OCI-LY7 (cell line): Measurements from ENCODE around the gene TGFBR2. TPM values are rescaled to one million over a fixed set of nuclear protein-coding genes. Genes with fewer than 3 reads are reported as not detected.
A peak's percentile ranks its signal among the peaks of the same experiment; 100 is the strongest.

Experiments used
- BruUV-seq: library from RNA; stranded (reverse); fragments of 400-500 nt; replicated peaks from 2 replicates; lab custom pipeline; 2021; lab: Mats Ljungman, UMichigan
- CTCF ChIA-PET: fragments of 300-600 bp; sonication (Branson Sonifier 250); formaldehyde crosslinking; loops from one replicate; lab custom pipeline; 2022; ENCODE audit warnings: antibody characterized with exemption; ENCODE audit not compliant: unreplicated experiment; lab: Charles Lee
- POLR2A ChIA-PET: fragments of 300-600 bp; sonication (Branson Sonifier 250); formaldehyde crosslinking; loops from one replicate; lab custom pipeline; 2022; ENCODE audit warnings: antibody characterized with exemption; lab: Charles Lee
- DNase-seq: peaks from one replicate; pipeline ENCODE4 v3.0.0-alpha.2; 2015; ENCODE audit warnings: low spot score
- H2AFZ ChIP-seq: fragments of 200-600 bp; sonication (generic), shearing (Covaris generic); 2 replicates; pipeline ENCODE4 v1.6.1; 2014; ENCODE audit warnings: mild to moderate bottlenecking, antibody characterized with exemption, low read length, moderate library complexity
- H3K27ac ChIP-seq: fragments of 200-600 bp; sonication (generic); 2 replicates; pipeline ENCODE4 v1.5.1; 2014; ENCODE audit warnings: mixed run types, low read depth, mild to moderate bottlenecking, moderate library complexity, low read length, inconsistent platforms; ENCODE audit not compliant: poor library complexity, severe bottlenecking
- H3K36me3 ChIP-seq: fragments of 200-600 bp; sonication (generic); 2 replicates; pipeline ENCODE4 v1.6.1; 2014; ENCODE audit warnings: mild to moderate bottlenecking, antibody characterized with exemption, low read length, moderate library complexity, mixed read lengths; ENCODE audit not compliant: insufficient read depth
- H3K4me1 ChIP-seq: fragments of 200-600 bp; sonication (generic); 2 replicates; pipeline ENCODE4 v1.5.1; 2014; ENCODE audit warnings: mild to moderate bottlenecking, low read length; ENCODE audit not compliant: insufficient read depth, poor library complexity, severe bottlenecking
- H3K4me2 ChIP-seq: fragments of 200-600 bp; sonication (generic); 2 replicates; pipeline ENCODE4 v1.6.1; 2014; ENCODE audit warnings: mild to moderate bottlenecking, low read length
- H3K4me3 ChIP-seq: fragments of 200-600 bp; sonication (generic); 2 replicates; pipeline ENCODE4 v1.5.1; 2014; ENCODE audit warnings: mild to moderate bottlenecking, low read depth, low read length; ENCODE audit not compliant: poor library complexity, severe bottlenecking
- H3K79me2 ChIP-seq: fragments of 200-600 bp; sonication (generic); 2 replicates; pipeline ENCODE4 v1.6.1; 2016; ENCODE audit warnings: low read depth, mild to moderate bottlenecking, low read length, moderate library complexity, mixed read lengths; ENCODE audit not compliant: insufficient read depth
- H3K9me2 ChIP-seq: fragments of 200-600 bp; sonication (generic); 2 replicates; pipeline ENCODE4 v1.6.1; 2016; ENCODE audit warnings: mild to moderate bottlenecking, low read length, mixed read lengths; ENCODE audit not compliant: insufficient read depth
- H3K9me3 ChIP-seq: fragments of 200-600 bp; sonication (generic); 2 replicates; pipeline ENCODE4 v1.6.1; 2014; ENCODE audit warnings: mild to moderate bottlenecking, mixed run types, low read length, mixed read lengths
- H4K20me1 ChIP-seq: fragments of 200-600 bp; sonication (generic); 2 replicates; pipeline ENCODE4 v1.6.1; 2014; ENCODE audit warnings: mild to moderate bottlenecking, antibody characterized with exemption, low read length, moderate library complexity, mixed read lengths; ENCODE audit not compliant: insufficient read depth
- EZH2phosphoT487 ChIP-seq: fragments of 200-600 bp; sonication (generic); IDR thresholded peaks from 2 replicates; pipeline ENCODE4 v1.6.1; 2018; ENCODE audit warnings: low read depth, borderline replicate concordance, mild to moderate bottlenecking, mixed run types, antibody characterized with exemption, low read length, moderate library complexity, mixed read lengths
- intact Hi-C: fragments of 100-400 bp; cut with micrococcal nuclease; formaldehyde crosslinking; loops from one replicate; pipeline ENCODE4 v1.10.0; 2022; ENCODE audit not compliant: unreplicated experiment
- total RNA-seq, 2 experiments: library from RNA; depleted of rRNA in 1 of 2; stranded (reverse); fragments of >200 nt in 1 of 2; shearing (Covaris generic) in 1 of 2; gene quantifications; 2 replicates each; pipeline ENCODE4 v1.2.3, GENCODE V29; 2014 to 2022
- TF ChIP-seq, protein P1 (sequence below): fragments of 200-600 bp; sonication (generic); conservative IDR thresholded peaks from 2 replicates; pipeline ENCODE4 v1.5.1; 2014; ENCODE audit warnings: mild to moderate bottlenecking, antibody characterized with exemption, low read length, moderate library complexity, mixed read lengths

TGFBR2 gene
- total RNA-seq, 2 experiments from 2014 or later: 25.2 to 28.1 TPM

DNA sequence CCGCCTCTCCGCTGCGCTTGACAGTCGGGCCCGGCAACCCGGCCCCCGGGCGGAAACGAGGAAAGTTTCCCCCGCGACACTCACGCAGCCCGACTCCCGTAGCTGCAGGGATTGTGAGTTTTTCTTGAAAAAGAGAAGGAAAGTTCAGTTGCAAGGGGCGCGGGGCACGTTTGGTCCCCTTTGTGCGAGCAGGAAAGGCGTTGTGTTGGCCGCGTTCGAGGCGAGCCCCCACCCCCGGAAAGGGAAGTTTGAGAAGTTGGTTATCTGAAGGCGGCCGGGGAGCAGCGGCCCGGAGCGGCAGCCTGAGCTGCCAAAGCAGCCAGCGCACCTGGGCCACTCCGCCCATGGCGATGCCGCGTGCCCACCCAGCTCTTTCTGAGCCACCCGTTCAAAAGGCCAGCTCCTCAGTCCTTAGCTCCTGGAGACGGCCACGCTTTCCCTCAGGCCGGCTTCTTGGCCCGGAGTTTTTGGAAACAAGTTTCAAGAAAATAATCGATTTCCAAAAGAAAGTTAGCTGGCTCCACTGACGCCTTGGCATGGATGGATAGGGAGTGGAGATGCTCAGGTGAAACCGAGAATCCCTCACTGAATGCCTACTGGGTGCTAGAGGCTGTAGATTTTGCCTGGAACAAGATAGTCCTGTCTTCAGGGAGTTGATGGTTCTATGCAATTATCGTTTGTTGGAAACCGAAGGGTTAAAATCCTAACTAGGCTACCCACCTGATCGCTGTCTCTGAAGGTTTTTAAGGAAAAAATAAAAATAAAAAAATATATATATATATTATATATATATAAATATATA lies 832 bp downstream of the TGFBR2 start:
- ChIA-PET POLR2A (interaction anchor here (0.7 to 4.2 kb wide), 13 partner anchors 10 to 926 kb away, joined by 3 to 57 read pairs (median 5); partner anchors contain the start of gene STT3B), CTCF (interaction anchor here (0.7 to 2.3 kb wide), 3 partner anchors 9 to 56 kb away, joined by 3 to 5 read pairs (median 5); no protein-coding TSS in a partner anchor)
- BruUV-seq: no TSS peak
- H3K79me2 ChIP-seq: peaks cover 51% of the 10 kb centered on the region
- H4K20me1 ChIP-seq: no peaks in the 10 kb centered on the region; the same call in 1 of the 2 replicates
- TF ChIP-seq EZH2phosphoT487: no peak
- TF ChIP-seq, protein P1, sequence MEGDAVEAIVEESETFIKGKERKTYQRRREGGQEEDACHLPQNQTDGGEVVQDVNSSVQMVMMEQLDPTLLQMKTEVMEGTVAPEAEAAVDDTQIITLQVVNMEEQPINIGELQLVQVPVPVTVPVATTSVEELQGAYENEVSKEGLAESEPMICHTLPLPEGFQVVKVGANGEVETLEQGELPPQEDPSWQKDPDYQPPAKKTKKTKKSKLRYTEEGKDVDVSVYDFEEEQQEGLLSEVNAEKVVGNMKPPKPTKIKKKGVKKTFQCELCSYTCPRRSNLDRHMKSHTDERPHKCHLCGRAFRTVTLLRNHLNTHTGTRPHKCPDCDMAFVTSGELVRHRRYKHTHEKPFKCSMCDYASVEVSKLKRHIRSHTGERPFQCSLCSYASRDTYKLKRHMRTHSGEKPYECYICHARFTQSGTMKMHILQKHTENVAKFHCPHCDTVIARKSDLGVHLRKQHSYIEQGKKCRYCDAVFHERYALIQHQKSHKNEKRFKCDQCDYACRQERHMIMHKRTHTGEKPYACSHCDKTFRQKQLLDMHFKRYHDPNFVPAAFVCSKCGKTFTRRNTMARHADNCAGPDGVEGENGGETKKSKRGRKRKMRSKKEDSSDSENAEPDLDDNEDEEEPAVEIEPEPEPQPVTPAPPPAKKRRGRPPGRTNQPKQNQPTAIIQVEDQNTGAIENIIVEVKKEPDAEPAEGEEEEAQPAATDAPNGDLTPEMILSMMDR: no peak
- peak overlapping the region; percentile 93 for H3K27ac ChIP-seq
- H3K9me2 ChIP-seq: no peaks in the 10 kb centered on the region
- H3K36me3 ChIP-seq: no peaks in the 10 kb centered on the region
- DNase-seq: peak; percentile 90
- H3K9me3 ChIP-seq: no peaks in the 10 kb centered on the region
- H3K4me1 ChIP-seq: peaks cover 72% of the 10 kb centered on the region
- intact Hi-C loops: loop anchor here (2.0 to 10.0 kb wide), 6 partner anchors 22 to 1828 kb away; partner anchors contain the start of gene STT3B
- peak overlapping the region; percentile 67; the same call in 1 of the 2 replicates for H2AFZ ChIP-seq
- peak overlapping the region; percentile 94 for H3K4me3 ChIP-seq
- H3K4me2 ChIP-seq: peak overlapping the region; percentile 76

DNA sequence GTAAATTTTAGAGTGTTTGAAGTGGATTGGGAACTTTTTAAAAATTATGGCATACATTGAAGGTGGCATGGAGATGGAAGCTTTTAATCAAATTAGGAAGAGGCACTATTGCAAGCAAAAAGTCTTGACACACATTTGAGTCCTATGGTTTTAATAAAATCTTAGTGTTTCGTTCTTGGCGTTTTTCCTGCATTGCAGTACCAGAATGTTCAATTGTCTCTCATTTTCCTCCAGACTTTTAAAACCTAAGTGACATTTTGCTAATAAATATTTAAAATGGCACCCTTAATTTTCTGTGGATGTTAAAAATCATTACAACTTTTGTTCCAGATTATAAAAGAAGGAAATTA lies 2.2 kb downstream of the TGFBR2 start:
- H3K9me2 ChIP-seq: no peaks in the 10 kb centered on the region
- ChIA-PET CTCF (interaction anchor here (1.0 kb wide), 1 partner anchor 50 kb away, joined by 4 read pairs; no protein-coding TSS in a partner anchor), POLR2A (interaction anchor here (0.9 to 4.2 kb wide), 11 partner anchors 9 to 924 kb away, joined by 3 to 57 read pairs (median 5); partner anchors contain the start of gene STT3B)
- H3K4me2 ChIP-seq: peak overlapping the region; percentile 88
- H3K9me3 ChIP-seq: no peaks in the 10 kb centered on the region
- H2AFZ ChIP-seq: no peak overlapping the region; the same call in 1 of the 2 replicates
- intact Hi-C loops: loop anchor here (5.0 to 10.0 kb wide), 4 partner anchors 616 to 1826 kb away; partner anchors contain the start of gene STT3B
- H3K4me1 ChIP-seq: peaks cover 72% of the 10 kb centered on the region
- H3K36me3 ChIP-seq: peaks cover 3% of the 10 kb centered on the region; the same call in 1 of the 2 replicates
- no peak for TF ChIP-seq EZH2phosphoT487
- TF ChIP-seq, protein P1: no peak
- H3K79me2 ChIP-seq: peaks cover 64% of the 10 kb centered on the region
- peaks cover 4% of the 10 kb centered on the region; the same call in 1 of the 2 replicates for H4K20me1 ChIP-seq
- H3K27ac ChIP-seq: peak overlapping the region; percentile 69
- TSS peak; percentile 53 for BruUV-seq
- H3K4me3 ChIP-seq: peak overlapping the region; percentile 94
- no peak for DNase-seq
